Tibial artery (tissue), 4 donors: ENCODE data around the gene LSMEM2.

ENCODE experiments used
- DNase-seq, 2 donors: peaks; one replicate each; pipeline ENCODE4 v3.0.0-alpha.2; 2019
- H3K27ac ChIP-seq, 2 donors: fragments of 200-600 bp; sonication (generic) in 1 of 2; 1 replicate in 1 of 2; 2 replicates in 1 of 2; pipeline ENCODE4 v1.5.1; 2018 to 2019; ENCODE audit warnings: mild to moderate bottlenecking in 1 of 2
- H3K27me3 ChIP-seq, 2 donors: fragments of 200-600 bp; sonication (generic) in 1 of 2; one replicate each; pipeline versions ENCODE4 v1.5.1 to v1.6.0; 2016 to 2019
- H3K36me3 ChIP-seq, 3 donors: fragments of 200-600 bp; sonication (generic) in 2 of 3; one replicate each; pipeline ENCODE4 v1.5.1; 2016 to 2019; ENCODE audit warnings: mild to moderate bottlenecking in 2 of 3
- H3K4me1 ChIP-seq, 4 donors: fragments of 200-600 bp; sonication (generic) in 2 of 4; 1 replicate in 3 of 4; 2 replicates in 1 of 4; pipeline ENCODE4 v1.5.1; 2016 to 2019
- H3K4me3 ChIP-seq, 2 donors: fragments of 200-600 bp; sonication (generic) in 1 of 2; 1 replicate in 1 of 2; 2 replicates in 1 of 2; pipeline ENCODE4 v1.5.1; 2018 to 2019; ENCODE audit warnings: mild to moderate bottlenecking in 2 of 2
- H3K9me3 ChIP-seq, 3 donors: fragments of 200-600 bp; sonication (generic) in 1 of 3; one replicate each; pipeline ENCODE4 v1.5.1; 2016 to 2019
- intact Hi-C: fragments of 100-400 bp; cut with DNase I; formaldehyde crosslinking; loops from one replicate; pipeline ENCODE4 v1.15.0; 2023; ENCODE audit warnings: low total_unique reads
- TF ChIP-seq, protein P1 (sequence below), 2 experiments: fragments of 200-600 bp in 1 of 2; fragments of 450-650 bp in 1 of 2; IDR thresholded peaks; one replicate each; pipeline ENCODE4 v1.5.1; 2017 to 2019; ENCODE audit warnings: antibody characterized with exemption in 2 of 2, mild to moderate bottlenecking in 1 of 2, moderate library complexity in 1 of 2

Gene LSMEM2

GRCh38 chr3:50292159-50293078 is 13.5 kb downstream of the LSMEM2 start, which contains the start of gene IFRD2:
Gene IFRD2 (minus strand): TSS chr3:50292429. CDS start chr3:50292274, 155 bp downstream.
- H3K4me1 ChIP-seq = peaks cover 0 to 26% (median 21%) of the 10 kb centered on the region in 4 donors
- H3K27me3 ChIP-seq = no peaks in the 10 kb centered on the region
- peak within 1 kb of the TSS; percentile 91 to 100 for H3K4me3 ChIP-seq
- H3K9me3 ChIP-seq = no peaks in the 10 kb centered on the region
- peak; percentile 98 to 99 for DNase-seq
- TF ChIP-seq, protein P1, sequence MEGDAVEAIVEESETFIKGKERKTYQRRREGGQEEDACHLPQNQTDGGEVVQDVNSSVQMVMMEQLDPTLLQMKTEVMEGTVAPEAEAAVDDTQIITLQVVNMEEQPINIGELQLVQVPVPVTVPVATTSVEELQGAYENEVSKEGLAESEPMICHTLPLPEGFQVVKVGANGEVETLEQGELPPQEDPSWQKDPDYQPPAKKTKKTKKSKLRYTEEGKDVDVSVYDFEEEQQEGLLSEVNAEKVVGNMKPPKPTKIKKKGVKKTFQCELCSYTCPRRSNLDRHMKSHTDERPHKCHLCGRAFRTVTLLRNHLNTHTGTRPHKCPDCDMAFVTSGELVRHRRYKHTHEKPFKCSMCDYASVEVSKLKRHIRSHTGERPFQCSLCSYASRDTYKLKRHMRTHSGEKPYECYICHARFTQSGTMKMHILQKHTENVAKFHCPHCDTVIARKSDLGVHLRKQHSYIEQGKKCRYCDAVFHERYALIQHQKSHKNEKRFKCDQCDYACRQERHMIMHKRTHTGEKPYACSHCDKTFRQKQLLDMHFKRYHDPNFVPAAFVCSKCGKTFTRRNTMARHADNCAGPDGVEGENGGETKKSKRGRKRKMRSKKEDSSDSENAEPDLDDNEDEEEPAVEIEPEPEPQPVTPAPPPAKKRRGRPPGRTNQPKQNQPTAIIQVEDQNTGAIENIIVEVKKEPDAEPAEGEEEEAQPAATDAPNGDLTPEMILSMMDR (IDR thresholded peaks at IDR 0.05) = no peak
- intact Hi-C loops = no loop called here
- peaks cover 18 to 41% (median 30%) of the 10 kb centered on the region in 3 donors for H3K36me3 ChIP-seq
- peak within 1 kb of the TSS; percentile 92 to 96 for H3K27ac ChIP-seq

GRCh38 chr3:50293079-50293801 is 14.4 kb downstream of the LSMEM2 start:
- DNase-seq = peak in 1 of 2 donors; percentile 68
- intact Hi-C loops = no loop called here

DNA sequence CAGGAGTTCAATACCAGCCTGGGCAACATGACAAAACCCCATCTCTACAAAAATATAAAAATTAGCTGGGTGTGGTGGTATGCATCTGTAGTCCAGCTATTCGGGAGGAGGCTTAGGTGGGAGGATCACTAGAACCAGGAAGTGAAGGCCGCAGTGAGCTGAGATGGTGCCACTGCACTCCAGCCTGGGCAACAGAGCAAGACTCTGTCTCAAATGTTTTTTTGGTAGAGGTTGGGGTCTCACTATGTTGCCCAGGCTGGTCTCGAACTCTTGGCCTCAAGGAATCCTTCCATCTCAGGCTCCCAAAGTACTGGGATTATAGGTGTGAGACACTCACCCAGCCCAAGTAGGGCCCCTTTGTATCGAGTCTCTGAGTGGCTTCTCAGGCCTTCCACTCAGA is 15.2 kb downstream of the LSMEM2 start:
- H3K4me1 ChIP-seq = peaks cover 0 to 41% (median 35%) of the 10 kb centered on the region in 4 donors
- no peak for DNase-seq
- H3K9me3 ChIP-seq = no peaks in the 10 kb centered on the region
- intact Hi-C loops = no loop called here
- H3K27me3 ChIP-seq = no peaks in the 10 kb centered on the region
- H3K4me3 ChIP-seq = no peak overlapping the region
- no peak overlapping the region for H3K27ac ChIP-seq
- TF ChIP-seq, protein P1 (IDR thresholded peaks at IDR 0.05) = no peak
- H3K36me3 ChIP-seq = peaks cover 7 to 24% (median 13%) of the 10 kb centered on the region in 3 donors

More at GRCh38 chr3:50293079-50293801, 14.4 kb downstream of the LSMEM2 start:
- Histone ChIP-seq H3K36me3 (peaks cover 14 to 33% (median 22%) of the 10 kb centered on the region in 3 donors), H3K4me1 (peaks cover 0 to 34% (median 28%) of the 10 kb centered on the region in 4 donors), H3K27me3 (no peaks in the 10 kb centered on the region), H3K9me3 (no peaks in the 10 kb centered on the region), H3K4me3 (peak overlapping the region in 1 of 2 donors; percentile 100), H3K27ac (peak overlapping the region; percentile 92 to 96)
- TF ChIP-seq, protein P1 (IDR thresholded peaks at IDR 0.05) = no peak

GRCh38 chr3:50294492-50295403 is 15.9 kb downstream of the LSMEM2 start:
- DNase-seq = no peak
- TF ChIP-seq, protein P1 (IDR thresholded peaks at IDR 0.05) = no peak
- intact Hi-C loops = no loop called here

More at GRCh38 chr3:50294492-50295403, 15.9 kb downstream of the LSMEM2 start:
- Histone ChIP-seq H3K4me1 (peaks cover 0 to 43% (median 36%) of the 10 kb centered on the region in 4 donors), H3K9me3 (no peaks in the 10 kb centered on the region), H3K27ac (no peak overlapping the region), H3K4me3 (no peak overlapping the region), H3K27me3 (no peaks in the 10 kb centered on the region), H3K36me3 (peaks cover 5 to 18% (median 7%) of the 10 kb centered on the region in 3 donors)
